COLO668 (cell line): ENCODE data around the gene HNF1A.

Source experiments
- DNase-seq: peaks from one replicate; lab custom pipeline; 2025; ENCODE audit not compliant: unreplicated experiment; lab: John Stamatoyannopoulos, UW

Gene HNF1A

DNA sequence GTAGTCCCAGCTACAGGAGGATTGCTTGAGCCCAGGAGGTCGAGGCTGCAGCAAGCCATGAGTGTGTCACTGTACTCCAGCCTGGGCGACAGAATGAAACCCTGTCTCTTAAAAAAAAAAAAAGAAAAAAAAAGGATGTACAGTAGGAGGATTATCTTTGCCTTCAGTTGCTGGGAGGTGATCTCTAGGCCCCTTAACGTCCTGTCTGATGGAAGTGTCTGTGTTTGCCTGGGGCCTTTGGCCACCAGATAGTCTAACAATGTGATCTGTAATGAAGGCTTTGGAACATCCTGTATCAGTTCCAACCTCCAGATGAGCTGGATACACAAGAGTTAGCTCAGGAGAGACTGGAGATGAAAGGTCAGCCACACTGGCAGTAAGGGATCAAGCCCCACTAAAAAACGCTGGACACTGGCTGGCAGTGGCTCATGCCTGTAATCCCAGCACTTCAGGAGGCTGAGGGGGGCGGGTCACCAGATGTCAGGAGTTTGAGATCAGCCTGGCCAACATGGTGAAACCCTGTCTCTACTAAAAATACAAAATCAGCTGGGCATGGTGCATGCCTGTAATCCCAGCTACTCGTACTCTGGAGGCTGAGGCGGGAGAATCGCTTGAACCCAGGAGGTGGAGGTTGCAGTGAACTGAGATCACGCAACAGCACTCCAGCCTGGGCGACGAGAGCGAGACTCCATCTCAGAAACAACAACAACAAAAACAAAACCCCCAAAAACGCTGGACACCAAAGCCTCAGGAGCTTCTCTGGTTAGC, 19.0 kb upstream of the HNF1A start:
- no peak for DNase-seq

DNA sequence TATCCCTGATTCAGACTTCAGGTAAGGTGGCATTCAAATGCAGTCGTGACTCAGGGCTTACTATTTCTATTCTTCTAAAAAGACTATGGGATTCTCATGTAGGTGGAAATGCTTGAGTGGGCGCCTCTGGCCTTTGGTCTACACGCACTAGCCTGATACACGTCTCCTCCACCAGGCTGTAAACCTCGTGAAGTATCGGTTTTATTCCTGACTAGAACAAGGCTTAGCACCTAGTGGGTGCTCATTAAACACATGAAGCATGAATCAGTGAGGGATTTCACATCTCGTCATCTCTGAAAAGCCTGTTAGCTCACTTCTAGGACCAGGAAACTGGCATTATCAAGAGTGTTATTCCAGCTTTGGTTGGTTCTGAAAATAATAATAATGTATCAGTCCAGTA, 17.7 kb upstream of the HNF1A start:
- DNase-seq: no peak

DNA sequence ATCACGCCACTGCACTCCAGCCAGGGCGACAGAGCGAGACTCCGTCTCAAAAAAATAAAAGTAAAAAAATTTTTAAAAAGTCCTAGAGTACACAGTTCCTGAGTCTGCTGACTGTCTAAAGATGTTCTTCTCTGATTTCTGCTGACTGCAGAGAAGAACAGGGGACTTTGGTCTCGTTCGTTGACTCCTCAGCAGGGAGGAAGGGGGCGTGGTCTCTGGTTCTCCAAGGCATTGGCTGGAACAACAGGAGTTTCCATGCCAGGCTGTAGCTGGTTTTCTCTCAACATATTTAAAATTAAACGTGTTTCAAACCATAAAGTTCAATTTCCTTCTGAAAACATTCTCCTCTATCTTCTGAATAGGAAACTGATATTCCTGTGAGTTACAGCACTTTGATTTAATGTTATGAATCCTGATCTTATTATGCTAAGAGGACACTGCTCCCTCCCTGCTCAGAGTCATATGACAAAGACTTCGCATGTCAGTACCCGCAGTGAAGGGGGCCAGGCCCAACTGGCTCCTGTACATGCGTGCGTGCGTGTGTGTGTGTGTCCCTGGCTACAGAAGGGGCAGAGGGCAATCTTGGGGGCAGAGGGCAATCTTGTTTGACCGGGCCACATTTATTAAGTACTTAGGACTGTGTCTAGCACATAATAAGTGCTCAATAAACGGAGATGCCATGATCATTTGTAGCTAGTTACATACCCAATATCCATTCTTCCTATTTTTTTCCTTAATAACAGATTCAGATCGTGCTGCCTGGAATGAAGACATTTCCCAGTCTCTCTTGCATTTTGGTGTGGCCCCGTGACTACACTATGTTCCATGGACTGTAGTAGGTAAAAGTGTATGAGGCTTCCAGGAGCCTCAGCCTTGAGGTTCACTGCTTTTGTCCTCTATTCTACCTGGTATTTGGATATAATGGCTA, 16.5 kb upstream of the HNF1A start:
- peak; percentile 54 for DNase-seq

DNA sequence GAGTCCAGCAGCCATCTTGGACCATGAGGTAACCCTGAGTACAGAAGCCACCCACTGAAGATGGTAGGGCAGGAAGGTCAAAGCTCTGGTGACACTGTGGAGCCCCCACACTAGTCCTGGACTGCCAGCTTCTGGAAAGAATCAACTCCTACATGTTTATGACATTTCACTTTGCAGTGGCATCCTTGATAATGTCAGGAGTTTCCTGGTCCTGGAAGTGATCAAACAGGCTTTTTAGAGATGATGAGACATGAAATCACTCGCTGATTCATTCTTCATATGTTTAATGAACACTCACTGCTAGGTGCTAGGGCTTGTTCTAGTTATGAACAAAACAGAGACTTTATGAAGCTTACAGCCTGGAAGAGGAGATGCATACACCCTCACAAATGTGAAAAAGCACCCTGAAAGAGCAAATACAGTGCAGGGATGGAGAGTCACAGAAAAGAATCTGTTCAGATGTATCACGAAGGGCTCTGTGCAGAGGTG, 15.8 kb upstream of the HNF1A start:
- no peak for DNase-seq

DNA sequence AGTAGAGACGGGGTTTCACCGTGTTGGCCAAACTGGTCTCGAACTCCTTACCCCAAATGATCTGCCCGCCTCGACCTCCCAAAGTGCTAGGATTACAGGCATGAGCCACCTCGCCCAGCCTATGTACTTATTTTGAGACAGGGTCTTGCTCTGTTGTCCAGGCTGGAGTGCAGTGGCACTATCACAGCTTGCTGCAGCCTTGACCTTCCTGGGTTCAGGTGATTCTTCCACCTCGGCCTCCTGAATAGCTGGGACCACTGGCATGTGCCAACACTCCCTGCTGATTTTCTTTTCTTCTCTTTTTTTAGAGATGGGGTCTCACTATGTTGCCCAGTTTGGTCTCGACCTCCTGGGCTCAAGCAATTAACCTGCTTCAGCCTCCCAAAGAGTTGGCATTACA, 14.0 kb upstream of the HNF1A start:
- DNase-seq: no peak

DNA sequence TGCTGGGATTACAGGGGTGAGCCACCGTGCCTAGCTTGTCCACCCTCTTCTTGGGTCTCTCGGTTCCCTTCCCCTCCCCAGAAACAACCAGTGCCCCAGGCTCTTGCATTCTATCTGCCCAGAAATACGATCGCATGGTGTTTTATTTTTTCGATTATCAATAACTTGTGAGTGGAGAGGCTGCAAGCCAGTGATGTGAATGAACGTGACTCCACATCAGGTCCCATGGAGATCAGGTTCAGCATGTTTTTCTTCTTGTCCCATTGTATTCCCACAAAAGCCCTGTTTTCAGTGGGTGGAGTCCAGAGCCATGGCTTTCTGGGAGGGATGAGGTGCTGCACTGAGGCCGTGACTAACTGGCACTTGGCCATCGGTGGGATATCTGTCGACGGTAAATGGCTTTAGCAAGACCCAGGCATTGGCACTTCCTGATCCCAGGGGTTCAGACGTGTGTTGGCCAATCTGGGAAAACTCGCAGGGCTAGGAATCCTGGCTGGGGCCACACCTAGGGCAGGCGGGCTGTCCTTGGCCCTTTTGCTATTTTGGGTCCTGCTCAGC, 12.7 kb upstream of the HNF1A start:
- no peak for DNase-seq

DNA sequence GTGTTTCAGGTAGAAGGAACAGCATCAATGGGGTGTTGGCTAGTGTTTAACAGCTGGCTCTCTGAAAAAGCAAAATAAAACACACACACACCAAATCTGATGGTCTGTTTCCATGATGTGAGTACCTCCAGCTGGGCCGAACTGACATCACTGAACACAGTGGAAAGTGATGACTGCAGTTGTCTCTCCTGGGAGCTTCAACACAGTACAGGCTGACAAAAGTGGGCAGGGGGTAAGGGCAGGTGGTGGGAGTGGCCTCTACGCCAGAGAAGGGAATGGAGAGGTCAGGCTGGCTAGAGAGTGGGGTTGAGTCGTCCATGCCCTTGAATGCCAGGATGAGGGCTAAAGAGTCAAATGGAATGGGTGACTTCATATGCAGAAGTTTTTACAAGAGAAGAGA, 8.0 kb upstream of the HNF1A start:
- DNase-seq: no peak

DNA sequence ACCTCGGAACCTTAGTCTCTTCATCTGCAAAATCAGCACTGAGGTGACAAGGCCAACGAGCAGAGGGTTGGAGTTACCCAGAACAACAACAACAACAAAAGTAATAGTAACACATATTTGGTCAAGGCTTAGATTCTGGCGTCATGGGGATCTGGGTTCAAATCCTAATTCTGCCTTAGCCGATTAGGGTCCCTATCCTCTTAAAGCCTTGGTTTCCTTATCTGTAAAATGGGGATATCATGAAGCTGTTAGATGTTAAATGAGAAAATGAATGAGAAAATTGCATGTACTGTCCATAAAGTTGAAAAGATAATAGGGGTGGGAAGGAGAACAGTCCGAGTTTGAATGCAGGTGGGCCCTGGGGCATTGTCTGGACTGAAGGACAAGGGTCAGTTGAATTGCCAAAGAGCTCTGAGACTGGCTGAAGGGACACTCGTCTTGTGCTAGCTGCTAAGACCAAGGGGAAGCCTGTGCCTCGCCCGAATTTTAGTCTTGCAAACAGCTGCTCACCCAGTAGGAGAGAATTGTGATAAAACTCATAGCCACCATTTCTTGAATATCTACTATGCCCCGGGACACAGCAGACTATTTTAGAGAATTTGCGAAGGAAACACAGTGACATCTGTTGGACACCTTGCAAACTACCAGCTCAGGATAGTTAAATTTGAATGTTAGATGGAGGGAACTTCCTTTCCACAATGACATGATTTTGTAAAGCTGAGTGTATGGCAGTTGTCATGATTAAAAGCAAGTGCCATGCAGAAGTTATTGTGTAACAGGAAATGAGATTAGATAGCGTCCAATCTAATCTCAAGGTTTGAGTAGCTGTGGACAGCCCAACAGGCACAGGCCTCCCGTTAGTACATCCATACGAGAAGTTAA, 6.8 kb upstream of the HNF1A start:
- DNase-seq: no peak

DNA sequence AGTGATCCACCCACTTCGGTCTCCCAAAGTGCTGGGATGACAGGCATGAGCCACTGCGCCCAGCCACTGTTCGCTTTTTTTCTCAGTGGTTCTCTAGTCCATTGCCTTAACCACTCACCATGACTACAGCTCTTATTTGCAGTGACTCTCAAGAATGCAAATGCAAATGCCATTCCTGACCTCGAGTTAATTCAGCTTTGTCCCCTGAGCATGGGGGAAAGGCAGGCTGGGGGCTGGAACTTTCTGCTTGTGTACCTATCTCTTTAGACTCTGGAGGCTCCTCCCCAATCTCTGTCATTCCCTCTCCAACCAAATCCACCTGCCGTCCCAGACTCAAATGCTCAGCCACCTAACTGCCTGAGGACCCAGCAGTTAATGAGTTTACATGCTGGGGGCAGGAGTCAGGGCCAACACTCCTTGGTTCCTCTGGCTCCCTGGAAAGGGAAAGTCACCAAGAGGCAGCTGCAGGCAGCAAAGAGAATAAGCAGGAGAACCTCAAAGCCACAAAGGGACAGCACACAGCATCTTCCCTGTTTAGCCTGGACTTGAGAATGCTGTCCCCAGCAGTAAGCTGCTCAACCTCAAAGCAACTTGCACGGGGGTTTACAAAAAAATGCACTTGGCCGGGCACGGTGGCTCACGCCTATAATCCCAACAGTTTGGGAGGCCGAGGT, 5.3 kb upstream of the HNF1A start:
- no peak for DNase-seq

DNA sequence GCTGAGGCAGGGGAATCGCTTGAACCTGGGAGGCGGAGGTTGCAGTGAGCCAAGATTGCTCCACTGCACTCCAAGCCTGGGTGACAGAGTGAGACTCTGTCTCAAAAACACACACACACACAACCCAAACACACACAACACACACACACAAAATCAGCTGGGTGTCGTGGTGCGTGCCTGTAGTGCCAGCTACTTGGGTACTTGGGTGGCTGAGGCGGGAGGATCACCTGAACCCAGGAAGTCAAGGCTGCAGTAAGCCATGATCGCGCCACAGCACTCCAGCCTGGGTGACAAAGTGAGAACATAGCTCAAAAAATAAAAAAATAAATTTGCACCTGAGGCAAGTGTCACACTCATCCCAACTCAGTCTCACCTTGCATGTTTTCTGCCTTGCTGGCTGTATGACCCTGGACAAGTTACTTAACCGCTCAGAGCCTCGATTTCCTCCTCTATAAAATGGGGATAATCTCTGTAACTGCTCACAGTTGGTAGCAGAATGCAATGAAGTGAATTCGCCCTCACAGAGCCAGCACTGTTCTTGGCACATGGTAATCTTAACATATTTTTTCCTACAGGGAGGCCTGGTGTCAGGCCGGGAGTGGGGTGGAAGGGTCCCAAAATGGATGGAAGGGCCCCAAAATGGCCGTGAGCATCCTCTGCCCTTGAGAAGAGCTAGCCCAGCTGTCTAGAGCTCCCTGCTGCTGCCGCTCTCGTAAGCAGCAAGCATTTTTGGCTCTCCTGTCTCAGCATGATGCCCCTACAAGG, 630 bp upstream of the HNF1A start:
- no peak for DNase-seq

DNA sequence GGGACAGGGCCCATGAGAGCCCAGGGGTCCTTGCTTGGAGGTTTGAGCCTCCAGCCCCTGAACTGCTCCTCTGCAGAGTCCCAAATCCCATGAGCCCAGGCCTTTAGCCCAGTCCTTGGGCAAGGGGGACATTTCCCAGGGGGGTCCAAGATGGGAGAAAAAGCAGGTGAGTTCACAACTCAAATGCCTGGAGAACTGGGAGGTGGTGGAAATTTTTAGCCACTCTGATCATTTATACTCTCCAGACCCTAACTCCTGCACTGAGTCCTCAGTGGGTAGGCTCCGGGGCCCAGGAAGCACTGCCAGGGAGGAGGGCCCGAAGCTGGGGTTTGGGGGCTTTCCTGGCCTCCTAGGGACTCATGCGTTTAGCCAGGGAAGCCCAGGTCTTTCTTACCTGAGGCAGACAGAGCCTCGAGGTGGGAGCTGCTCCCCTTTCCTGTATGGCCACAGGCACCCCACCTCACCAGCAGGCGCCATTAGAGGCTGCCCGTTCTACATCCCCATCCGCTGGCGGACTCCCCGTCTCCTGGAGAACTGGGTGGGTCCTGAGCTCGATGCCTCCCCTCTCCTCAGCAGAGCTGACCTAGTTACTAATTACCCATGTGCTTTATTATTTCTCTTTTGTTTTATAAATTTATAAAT, 998 bp downstream of the HNF1A start:
- DNase-seq: peak; percentile 36

DNA sequence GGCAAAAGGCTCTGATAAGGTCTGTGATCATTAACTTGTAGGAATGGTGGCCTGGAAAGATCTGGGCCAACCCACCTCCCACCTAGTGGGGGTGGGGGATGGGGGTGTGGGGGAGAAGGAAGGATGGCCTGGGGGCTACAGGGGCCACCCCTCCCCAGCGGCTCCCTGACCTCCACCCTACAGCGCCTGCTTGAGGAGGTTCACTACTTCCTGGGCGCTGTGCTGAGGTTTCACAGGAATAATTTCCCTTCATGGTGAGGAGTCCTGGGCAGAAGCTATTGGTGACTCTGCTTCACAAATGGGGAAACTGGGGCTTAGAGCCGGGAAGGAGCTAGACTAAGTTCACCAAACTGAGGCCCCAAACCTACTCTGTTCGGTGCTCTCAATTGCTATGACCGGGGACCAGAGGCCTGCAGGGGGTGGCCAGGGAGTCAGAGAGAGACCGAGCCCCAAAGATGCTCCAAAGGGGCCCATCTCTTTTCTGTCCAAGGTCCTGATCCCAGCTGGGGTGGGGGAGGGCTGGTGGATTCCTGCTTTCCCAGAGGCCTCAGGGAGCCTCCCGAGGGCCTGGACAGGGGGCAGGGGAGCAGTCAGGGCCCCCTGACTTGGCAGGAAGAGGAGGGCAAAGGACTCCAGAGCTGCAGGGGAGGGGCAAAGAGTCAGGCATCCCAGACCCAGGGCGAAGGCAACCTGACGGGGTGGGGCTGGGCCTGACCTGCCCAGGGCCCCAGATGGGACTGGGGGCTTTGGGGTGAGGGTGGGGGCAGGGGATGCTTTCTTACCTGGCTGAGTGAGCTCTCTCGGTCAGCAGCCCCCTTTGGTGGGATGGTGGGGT, 1.7 kb downstream of the HNF1A start:
- DNase-seq: peak; percentile 53

DNA sequence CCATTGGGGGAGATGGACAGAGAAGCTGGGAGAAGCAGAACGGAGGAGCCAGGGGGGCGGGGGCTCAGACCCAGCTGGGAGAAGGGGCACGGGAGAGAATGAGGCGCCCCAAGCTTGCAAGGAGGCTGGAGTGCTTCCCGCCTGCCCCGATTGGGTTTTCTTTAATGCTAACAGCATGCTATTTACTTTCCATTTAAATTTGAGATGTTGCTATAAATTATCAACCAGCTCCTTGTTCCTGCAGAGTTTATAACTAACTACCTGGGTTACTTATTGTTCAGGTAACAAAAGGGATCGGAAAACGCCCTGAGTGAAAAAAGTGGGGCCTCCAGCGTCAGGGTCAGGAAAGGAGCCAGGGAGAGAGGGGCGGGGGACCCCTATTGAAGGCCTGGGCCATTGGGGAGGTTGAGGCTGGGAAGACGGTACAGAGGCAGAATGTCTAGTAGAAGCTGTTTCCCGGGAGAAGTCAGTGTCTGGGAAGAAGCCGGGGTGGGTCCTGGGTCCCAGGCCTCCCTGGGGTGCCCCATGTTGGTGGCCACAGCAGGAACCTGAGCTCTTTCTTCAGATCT, 2.5 kb downstream of the HNF1A start:
- peak; percentile 54 for DNase-seq

DNA sequence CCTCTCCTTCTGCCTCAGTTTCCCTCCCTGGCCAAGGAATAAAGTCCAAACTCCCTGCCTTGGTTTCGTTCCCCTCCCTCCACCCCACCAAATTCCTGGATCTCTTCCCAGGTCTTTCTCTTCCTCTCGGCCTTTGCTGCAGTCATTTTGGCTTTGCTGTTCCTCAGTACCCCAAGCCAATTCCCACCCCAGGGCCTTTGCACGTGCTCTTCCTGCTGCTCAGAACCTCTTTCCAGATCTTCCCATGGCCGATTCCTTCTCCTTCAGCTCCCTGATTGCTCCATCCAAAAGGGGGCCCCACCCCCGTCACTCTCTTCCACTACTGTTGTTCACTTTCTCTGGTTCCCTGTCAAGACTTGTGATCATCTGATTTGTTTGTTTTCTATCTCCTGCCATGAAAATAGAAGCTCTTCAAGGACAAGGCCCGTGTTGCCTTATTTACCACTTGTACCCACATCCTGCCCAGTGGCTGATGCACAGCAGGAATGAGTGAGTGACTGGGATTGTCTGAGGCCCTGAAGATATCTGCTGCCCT, 3.1 kb downstream of the HNF1A start:
- DNase-seq: peak; percentile 20

DNA sequence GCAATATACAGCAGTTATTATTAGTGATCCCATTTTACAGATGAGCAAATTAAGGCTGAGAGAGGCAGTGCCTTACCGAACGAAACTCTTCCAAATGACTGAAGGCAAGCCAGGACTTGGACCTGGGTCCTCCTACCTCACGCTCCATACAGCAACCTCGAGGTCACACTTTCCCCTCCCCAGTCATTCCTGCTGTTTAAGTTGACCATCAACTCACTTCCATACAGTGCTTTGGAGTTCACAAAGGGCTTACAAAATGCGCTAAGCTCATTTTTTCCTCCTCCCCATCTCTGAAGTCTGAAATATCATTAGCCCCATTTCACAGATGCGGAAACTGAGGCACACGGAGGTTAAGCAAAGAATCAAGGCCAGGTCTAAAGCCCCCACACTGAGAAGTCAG, 4.3 kb downstream of the HNF1A start:
- no peak for DNase-seq

DNA sequence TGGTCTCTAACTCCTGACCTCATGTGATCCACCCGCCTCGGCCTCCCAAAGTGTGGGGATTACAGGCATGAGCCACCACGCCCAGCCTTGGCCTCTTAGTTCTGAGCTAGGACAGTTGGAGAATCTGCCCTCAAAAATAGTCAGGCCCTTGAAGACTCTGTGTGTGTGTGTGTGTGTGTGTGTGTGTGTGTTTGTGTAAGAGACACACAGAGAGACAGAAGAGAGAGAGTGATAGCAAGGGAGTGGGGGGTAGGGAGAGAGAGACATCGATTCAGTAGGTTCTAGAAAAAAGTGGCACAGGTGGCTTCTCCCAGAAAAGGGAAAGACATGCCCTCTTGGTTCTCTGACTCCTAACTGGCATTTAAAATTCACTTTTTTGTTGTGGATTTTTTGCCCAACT, 5.4 kb downstream of the HNF1A start:
- DNase-seq: no peak

DNA sequence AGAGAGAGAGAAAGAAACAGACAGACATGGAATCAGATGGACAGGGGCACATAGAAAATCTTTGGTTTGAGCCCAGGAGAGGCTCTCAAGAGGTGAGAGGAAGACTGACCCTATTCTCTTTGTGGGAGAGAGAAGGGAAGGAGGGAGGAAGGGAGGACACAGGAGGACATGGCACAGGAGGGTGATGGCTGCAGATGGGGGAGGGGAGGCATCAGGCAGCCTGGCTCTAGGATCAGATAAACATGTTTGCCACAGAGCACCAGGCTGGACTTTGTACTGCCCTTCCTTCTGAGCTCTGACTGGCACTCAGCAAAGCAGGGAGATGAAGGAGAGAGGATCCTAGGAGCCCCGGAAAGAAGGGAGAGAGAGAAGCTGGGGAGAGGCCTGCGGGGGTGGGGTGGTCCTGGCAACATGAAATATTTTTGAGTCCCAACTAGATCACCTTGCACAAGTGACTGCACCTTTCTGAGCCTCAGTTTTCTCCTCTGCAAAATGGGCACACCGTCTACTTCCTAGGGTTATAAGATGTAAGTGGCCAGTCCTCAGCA, 6.1 kb downstream of the HNF1A start:
- DNase-seq: peak; percentile 80
